WTC11 (cell line): Measurements from ENCODE around the gene ELMO1. TPM values are rescaled to one million over a fixed set of nuclear protein-coding genes. Genes with fewer than 3 reads are reported as not detected.

ENCODE experiments used
- ATAC-seq: fragments of 200-7000 bp; cut with Tn5 transposase; 2 replicates; pipeline ENCODE4 v1.10.0; 2021; ENCODE audit warnings: mild to moderate bottlenecking, moderate library complexity
- CTCF ChIA-PET: fragments of 300-600 bp; sonication (Branson Sonifier 250); formaldehyde crosslinking; loops from one replicate; lab custom pipeline; 2021; ENCODE audit warnings: antibody characterized with exemption; lab: Charles Lee
- POLR2A ChIA-PET: fragments of 350-600 bp; sonication (Branson Sonifier 250); formaldehyde crosslinking; loops from one replicate; lab custom pipeline; 2021; ENCODE audit warnings: antibody characterized with exemption; lab: Charles Lee
- DNase-seq: peaks from one replicate; pipeline ENCODE4 v3.0.0; 2021; ENCODE audit warnings: low spot score
- H3K27ac Mint-ChIP-seq: 2 replicates; pipeline ENCODE4 v1.8.0; 2021; ENCODE audit warnings: mixed read lengths
- H3K27me3 Mint-ChIP-seq: 2 replicates; pipeline ENCODE4 v1.8.0; 2021; ENCODE audit warnings: low read depth, mild to moderate bottlenecking, moderate library complexity, mixed read lengths
- H3K36me3 Mint-ChIP-seq: 2 replicates; pipeline ENCODE4 v1.8.0; 2021; ENCODE audit warnings: mixed read lengths
- H3K4me1 Mint-ChIP-seq: 2 replicates; pipeline ENCODE4 v1.8.0; 2022; ENCODE audit warnings: mixed read lengths
- H3K4me3 Mint-ChIP-seq: 2 replicates; pipeline ENCODE4 v1.8.0; 2021; ENCODE audit warnings: mild to moderate bottlenecking, moderate library complexity, mixed read lengths
- H3K9me3 Mint-ChIP-seq: 2 replicates; pipeline ENCODE4 v1.8.0; 2021; ENCODE audit warnings: mixed read lengths
- AR ChIP-seq: fragments of 250-450 bp; sonication (Bioruptor Pico); IDR thresholded peaks from 2 replicates; pipeline ENCODE4 v1.9.0; 2021; ENCODE audit warnings: mild to moderate bottlenecking
- E2F5 ChIP-seq: sonication (generic); formaldehyde crosslinking; IDR thresholded peaks from 2 replicates; pipeline ENCODE4 v1.8.1; 2022; ENCODE audit warnings: mild to moderate bottlenecking, moderate library complexity, missing genetic modification reagents
- GRHL2 ChIP-seq: fragments of 250-450 bp; sonication (Bioruptor Pico); IDR thresholded peaks from 2 replicates; pipeline ENCODE4 v1.8.0; 2022; ENCODE audit warnings: mild to moderate bottlenecking, moderate library complexity; ENCODE audit not compliant: insufficient replicate concordance, severe bottlenecking
- IRF2 ChIP-seq: sonication (generic); formaldehyde crosslinking; IDR thresholded peaks from 2 replicates; pipeline ENCODE4 v1.8.0; 2022; ENCODE audit warnings: low read depth, missing genetic modification reagents, borderline replicate concordance
- MAX ChIP-seq: sonication (generic); formaldehyde crosslinking; IDR thresholded peaks from 2 replicates; pipeline ENCODE4 v1.8.0; 2022; ENCODE audit warnings: mild to moderate bottlenecking, missing genetic modification reagents
- NFYB ChIP-seq: sonication (generic); formaldehyde crosslinking; conservative IDR thresholded peaks from 2 replicates; pipeline ENCODE4 v1.8.0; 2022; ENCODE audit warnings: low read depth, missing genetic modification reagents
- TEAD1 ChIP-seq: sonication (generic); formaldehyde crosslinking; IDR thresholded peaks from 2 replicates; pipeline ENCODE4 v1.8.0; 2022; ENCODE audit warnings: mild to moderate bottlenecking, missing genetic modification reagents
- ZBTB43 ChIP-seq: sonication (generic); formaldehyde crosslinking; IDR thresholded peaks from 2 replicates; pipeline ENCODE4 v1.8.1; 2023; ENCODE audit warnings: mild to moderate bottlenecking, missing genetic modification reagents
- ZMAT4 ChIP-seq: fragments of 250-450 bp; sonication (Bioruptor Pico); IDR thresholded peaks from 2 replicates; pipeline ENCODE4 v1.9.0; 2021; ENCODE audit warnings: mild to moderate bottlenecking
- ZNF317 ChIP-seq: sonication (generic); formaldehyde crosslinking; IDR thresholded peaks from 2 replicates; pipeline ENCODE4 v1.8.1; 2023; ENCODE audit warnings: low read depth, mild to moderate bottlenecking, moderate library complexity, missing genetic modification reagents, borderline replicate concordance
- ZNF532 ChIP-seq: fragments of 250-450 bp; sonication (Bioruptor Pico); IDR thresholded peaks from 2 replicates; pipeline ENCODE4 v1.9.0; 2021; ENCODE audit warnings: mild to moderate bottlenecking, borderline replicate concordance
- total RNA-seq: library from RNA; stranded (reverse); gene quantifications from 3 replicates; pipeline ENCODE4 v1.2.3, GENCODE V29; 2021
- TF ChIP-seq, protein P1 (sequence below): sonication (generic); formaldehyde crosslinking; conservative IDR thresholded peaks from 2 replicates; pipeline ENCODE4 v1.8.1; 2023; ENCODE audit warnings: mild to moderate bottlenecking, low read depth, missing genetic modification reagents, moderate library complexity
- TF ChIP-seq, protein P2 (sequence below): fragments of 250-450 bp; sonication (Bioruptor Pico); conservative IDR thresholded peaks from 2 replicates; pipeline ENCODE4 v1.9.0; 2021; ENCODE audit warnings: mild to moderate bottlenecking

ELMO1 gene
- total RNA-seq, 1 experiment from 2014 or later: 19.4 TPM

DNA sequence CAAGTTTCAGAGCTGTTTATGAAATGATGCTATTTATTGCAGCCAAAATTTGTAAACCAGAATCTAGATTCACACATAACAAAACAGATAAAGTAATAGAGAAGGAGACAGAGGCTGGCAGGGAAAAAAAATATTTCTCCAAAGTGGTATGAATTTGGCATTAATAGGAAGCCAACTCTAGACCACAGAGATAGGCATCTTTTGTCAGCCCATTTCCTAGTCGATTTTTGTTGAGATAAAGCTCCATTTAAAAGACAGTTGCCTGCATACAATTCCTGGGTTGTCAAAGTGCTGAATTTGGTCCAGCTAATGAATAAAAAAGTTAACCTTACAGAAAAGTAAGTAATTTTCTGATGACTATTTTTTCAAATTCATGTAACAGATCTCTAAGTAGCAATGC is 219.3 kb downstream of the ELMO1 start (continued):
- TF ChIP-seq ZBTB43 (no peak), IRF2 (CRISPR knock-in tag) (no peak), MAX (CRISPR knock-in tag) (no peak), ZNF317 (CRISPR knock-in tag) (no peak)

DNA sequence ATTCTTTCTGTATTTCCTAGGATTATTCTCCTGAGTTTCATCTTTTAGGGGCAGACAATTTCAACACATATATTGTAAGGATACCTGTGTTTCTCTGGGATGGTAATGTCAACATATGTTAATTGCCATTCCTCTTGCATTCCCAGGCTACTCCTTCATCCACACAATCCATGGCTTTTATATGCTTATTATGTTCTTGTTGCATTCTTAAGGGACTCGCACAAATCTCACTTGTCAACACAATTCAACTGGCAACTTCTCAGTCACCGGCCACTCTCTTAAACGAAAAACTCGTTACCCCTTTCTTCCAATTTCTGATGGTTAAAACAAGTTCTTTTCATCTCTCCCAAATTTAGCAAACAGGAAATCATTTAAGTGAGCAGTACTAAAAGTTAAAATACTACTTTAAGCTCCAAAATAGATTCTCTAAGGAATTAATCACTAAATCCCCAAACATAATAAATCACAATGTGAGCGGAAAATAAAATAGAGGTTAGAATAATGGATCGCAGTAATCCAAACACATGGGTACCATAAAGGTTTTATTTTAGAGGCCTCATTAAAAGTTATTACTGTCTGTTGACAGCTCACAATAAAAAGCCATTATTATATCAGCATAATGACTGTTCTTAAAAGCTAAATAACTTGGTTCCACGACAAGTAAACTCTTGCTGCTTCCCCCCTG is 223.2 kb downstream of the ELMO1 start:
- Mint-ChIP-seq H3K27me3 (no peaks in the 10 kb centered on the region), H3K9me3 (no peaks in the 10 kb centered on the region), H3K27ac (peak overlapping the region; percentile 14), H3K4me1 (peaks cover 26% of the 10 kb centered on the region), H3K36me3 (no peaks in the 10 kb centered on the region), H3K4me3 (no peak overlapping the region)
- ChIA-PET CTCF (interaction anchor here (0.8 to 1.2 kb wide), 2 partner anchors 9 kb away, joined by 3 to 6 read pairs; no protein-coding TSS in a partner anchor), POLR2A (no interaction called here)
- DNase-seq (no peak), ATAC-seq (peak; percentile 64)
- no peak for TF ChIP-seq NFYB
- TF ChIP-seq, protein P1, sequence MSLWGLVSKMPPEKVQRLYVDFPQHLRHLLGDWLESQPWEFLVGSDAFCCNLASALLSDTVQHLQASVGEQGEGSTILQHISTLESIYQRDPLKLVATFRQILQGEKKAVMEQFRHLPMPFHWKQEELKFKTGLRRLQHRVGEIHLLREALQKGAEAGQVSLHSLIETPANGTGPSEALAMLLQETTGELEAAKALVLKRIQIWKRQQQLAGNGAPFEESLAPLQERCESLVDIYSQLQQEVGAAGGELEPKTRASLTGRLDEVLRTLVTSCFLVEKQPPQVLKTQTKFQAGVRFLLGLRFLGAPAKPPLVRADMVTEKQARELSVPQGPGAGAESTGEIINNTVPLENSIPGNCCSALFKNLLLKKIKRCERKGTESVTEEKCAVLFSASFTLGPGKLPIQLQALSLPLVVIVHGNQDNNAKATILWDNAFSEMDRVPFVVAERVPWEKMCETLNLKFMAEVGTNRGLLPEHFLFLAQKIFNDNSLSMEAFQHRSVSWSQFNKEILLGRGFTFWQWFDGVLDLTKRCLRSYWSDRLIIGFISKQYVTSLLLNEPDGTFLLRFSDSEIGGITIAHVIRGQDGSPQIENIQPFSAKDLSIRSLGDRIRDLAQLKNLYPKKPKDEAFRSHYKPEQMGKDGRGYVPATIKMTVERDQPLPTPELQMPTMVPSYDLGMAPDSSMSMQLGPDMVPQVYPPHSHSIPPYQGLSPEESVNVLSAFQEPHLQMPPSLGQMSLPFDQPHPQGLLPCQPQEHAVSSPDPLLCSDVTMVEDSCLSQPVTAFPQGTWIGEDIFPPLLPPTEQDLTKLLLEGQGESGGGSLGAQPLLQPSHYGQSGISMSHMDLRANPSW (CRISPR knock-in tag): no peak
- TF ChIP-seq TEAD1: no peak
- TF ChIP-seq ZNF532 (CRISPR knock-in tag): no peak
- TF ChIP-seq GRHL2 (CRISPR knock-in tag): no peak
- TF ChIP-seq, protein P2, sequence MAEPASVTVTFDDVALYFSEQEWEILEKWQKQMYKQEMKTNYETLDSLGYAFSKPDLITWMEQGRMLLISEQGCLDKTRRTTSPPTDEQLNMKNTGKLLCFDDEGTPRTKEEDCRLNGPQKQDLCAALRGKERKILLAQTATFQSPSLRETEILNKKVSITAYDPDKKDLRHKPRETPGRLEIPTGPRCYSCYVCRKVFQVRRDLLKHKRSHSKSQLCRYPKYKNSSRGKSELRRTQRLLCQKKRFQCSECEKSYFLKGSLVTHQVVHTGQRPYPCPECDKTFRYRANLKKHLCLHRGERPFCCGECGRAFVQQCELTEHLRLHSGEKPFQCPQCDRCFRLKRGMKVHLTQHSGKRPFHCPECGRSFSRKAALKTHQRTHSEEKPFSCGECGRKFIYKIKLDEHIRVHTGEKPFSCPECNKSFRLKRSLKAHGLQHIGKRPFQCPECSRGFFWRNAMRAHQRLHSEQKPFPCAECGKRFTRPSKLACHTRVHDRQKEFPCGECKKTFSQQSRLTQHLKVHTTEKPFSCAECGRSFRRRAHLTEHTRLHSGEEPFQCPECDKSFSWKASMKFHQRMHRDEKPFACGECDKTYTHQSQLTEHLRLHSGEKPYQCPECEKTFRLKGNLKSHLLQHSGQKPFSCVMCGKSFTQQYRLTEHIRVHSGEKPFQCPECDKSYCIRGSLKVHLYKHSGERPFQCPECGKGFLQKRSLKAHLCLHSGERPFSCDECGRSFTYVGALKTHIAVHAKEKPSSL (CRISPR knock-in tag): no peak
- TF ChIP-seq ZMAT4 (CRISPR knock-in tag): no peak
- no peak for TF ChIP-seq E2F5 (CRISPR knock-in tag)
- no peak for TF ChIP-seq AR (CRISPR knock-in tag)
